Activated CD8-positive, alpha-beta memory T cell treated with anti-CD3 and anti-CD28 coated beads for 48 hours (primary cell): Measurements from ENCODE around the gene DNAI2.
"Not testable (repeated sequence)": the region's sequence is repeated elsewhere in the genome, so short reads cannot be mapped to it uniquely, and the experiment has no call there.

Experiments
- DNase-seq, 3 experiments: peaks; one replicate each; pipeline ENCODE4 v3.0.0-alpha.2; 2020; ENCODE audit warnings: low read depth in 2 of 3, low spot score in 2 of 3

DNAI2 gene

DNA sequence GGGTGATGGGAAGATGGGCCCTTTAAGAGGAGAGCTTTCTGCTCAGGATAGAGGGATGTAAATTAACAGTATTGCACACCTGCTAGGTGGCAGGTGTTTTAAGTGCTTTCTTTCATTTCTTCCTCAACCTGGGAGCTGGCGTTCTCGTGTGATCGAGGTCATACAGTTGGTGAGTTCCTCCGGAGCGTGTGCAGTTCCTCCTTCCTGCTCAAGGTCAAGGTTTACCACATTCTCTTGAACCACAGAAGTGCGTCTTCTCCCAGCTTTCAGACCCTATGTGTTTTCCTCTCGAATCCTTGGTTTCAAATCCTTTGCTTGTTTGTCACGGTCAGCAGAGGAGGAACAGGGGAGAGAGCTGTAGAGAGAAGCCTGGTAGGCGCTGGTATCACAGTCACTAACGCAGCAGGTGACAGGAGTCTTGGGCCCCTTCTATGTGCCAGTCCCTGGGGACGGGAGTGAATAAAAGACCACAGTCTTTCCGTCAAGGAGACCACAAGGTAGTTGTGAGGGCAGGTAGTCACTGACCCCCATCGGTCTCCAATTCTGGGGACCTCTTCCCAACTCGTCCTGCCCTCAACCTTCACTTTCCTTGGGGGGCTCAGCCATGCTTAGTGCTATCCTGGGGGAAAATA lies 791 bp downstream of the DNAI2 start:
- no peak for DNase-seq

DNA sequence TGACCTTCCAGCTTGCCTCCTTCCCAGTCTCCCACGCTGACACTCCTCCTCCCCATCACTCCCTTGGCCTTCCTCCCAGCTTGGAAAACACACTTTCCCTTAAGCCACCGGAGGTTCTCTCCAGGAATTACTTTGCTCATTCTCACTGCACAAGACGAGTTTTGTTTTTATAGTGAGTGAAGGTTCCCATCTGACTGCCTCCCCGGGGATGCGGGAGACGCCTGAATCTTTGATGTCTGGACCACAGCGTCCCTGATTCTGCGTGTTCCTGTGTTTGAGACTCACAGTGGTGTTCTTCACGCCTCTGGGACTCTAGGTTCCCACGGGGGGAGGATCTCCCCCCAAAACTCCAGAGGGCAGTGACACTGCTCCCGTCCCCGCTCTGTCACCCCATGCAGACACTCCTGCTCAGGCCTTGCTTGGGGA lies 2.0 kb downstream of the DNAI2 start:
- no peak for DNase-seq

DNA sequence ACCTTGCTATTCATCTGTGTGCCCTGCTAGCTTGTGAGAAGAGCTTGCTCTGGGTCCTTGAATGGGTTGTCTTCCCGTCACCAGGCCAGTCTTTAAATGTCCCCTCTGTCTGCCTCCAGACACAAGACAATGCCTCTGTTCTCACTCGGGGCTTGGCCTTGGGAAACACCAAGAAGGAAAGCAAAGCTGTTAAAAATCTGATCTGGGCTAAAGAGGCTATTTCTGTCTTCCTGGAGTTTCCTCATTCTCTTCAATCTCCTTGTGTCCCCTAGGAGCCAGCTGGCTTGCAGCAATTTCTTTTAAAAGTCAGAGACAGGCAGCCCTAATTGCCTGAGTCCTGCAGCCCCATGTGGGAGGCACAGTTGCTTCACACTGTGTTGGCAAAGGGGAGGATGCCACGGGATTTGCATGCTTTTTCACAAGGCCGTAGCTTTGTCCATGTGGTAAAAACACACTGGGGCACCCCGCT lies 2.5 kb downstream of the DNAI2 start:
- no peak for DNase-seq

DNA sequence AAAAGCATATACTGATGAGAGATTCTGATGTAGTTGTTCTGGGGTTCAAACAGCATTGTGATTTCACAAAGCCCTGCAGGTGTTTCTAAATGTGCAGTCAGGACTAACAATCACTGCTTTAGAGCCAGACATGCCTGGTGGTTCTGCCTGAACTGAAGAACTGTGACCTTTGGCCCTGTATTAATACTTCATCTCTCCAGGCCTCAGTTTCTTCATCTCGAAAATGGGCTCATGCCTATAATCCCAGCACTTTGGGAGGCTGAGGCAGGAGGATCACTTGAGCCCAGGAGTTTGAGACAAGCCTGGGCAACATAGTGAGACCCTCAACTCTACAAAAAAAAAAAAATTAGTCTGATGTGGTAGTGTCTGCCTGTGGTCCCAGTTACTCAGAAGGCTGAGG lies 3.9 kb downstream of the DNAI2 start:
- no peak for DNase-seq

DNA sequence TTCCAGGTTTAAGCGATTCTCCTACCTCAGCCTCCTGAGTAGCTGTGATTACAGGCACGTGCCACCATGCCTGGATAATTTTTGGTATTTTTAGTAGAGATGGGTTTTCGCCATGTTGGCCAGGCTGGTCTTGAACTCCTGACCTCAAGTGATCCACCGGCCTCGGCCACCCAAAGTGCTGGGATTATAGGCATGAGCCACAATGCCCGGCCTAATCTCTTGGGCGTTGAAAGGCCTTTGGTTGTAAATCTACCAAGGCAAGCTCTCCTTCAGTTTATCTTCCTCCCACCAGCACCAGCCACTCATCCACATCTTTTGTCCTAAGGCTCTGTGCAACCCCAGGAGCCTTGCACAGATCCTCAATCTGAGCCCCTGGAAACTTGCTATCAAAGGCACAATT lies 5.6 kb downstream of the DNAI2 start:
- DNase-seq = not testable (repeated sequence)

DNA sequence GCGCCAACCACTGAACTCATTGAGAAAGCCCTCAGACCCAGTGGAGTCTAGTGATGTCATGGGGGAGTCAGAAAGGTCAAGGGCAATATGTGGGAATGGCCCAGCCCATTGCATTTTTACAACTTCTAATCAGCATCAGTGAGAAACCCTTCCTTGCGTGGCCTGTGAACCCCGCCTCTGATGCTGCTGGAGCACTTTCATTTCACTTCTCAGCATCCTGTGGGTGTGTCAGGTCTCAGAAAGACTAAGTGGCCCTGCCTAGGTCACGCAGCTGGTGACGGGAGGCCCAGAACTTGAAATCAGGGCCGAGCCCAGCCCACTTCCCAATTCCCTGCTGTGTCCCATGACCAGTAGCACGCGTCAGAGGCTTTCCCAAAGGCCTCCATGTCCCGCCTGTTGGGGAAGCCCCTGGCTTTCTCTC lies 6.1 kb downstream of the DNAI2 start:
- no peak for DNase-seq

DNA sequence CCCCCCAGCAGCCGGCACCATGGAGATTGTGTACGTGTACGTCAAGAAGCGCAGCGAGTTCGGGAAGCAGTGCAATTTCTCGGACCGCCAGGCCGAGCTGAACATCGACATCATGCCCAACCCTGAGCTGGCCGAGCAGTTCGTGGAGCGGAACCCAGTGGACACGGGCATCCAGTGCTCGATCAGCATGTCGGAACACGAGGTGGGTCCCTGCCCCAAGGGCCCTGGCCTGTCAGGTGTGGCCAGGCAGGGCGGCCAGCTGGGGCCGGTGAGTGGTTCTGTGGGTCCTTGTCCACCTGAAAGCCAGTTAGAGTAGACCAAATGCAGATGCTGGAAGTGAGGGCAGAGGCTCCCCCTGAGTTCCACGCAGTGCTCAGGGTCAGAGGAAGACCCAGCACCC lies 7.8 kb downstream of the DNAI2 start:
- no peak for DNase-seq

DNA sequence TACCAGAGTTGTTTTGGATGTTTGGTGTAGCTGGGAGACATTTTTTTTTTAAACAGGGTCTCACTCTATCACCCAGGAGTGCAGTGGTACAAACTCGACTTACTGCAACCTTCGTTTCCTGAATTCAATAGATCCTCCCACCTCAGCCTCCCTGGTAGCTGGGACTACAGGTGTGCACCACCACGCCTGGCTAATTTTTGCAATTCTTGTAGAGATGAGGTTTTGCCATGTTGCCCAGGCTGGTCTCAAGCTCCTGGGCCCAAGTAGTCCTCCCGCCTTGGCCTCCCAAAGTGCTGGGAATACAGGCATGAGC lies 8.2 kb downstream of the DNAI2 start:
- DNase-seq = not testable (repeated sequence)

DNA sequence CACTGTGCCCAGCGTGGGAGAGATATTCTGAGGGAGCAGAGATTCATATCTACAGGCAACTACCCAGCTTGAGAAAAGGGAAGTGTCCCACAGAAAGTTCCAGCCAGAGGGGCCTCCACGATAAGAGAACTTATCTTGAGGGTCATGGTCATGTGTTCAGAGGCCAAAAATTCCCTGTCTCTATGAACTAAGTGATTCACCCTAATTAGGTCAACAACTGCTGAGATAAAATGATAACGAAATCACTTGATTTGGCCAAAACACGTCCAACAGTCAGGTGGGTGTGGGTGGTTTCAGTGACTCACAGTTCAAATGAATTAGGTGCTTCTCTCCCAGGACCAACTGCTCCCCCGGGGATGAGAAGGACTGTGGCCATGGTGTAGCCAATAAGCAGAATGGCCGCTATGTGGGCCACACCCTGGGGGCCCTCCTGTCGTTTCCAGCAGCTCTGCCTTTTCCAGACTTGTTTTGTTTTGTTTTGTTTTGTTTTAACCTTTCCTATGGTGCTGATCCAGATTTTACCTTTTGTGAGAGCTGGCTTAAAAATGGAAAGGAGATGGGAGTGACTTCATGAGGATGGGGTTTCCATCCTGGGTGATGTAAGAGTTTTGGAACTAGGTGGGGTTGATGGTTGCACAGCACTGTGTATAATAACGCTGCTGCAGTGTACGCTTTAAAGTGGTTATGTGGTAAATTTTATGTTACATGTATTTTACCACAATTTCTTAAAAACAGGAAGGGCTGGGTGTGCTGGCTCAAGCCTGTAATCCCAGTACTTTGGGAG lies 8.7 kb downstream of the DNAI2 start:
- peak in 1 of 3 experiments; percentile 59 for DNase-seq

DNA sequence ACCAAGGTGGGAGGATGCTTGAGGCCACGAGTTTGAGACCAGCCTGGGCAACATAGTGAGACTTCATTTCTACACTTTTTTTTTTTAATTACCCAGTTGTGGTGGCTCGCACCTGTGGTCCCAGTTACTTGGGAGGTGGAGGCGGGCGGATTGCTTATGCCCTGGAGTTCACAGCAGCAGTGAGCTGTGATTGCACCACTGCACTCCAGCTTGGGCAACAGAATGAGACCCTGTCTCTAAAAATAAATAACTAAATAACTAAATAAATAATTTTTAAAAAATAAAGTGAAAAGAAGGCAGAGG lies 9.3 kb downstream of the DNAI2 start:
- DNase-seq = no peak

DNA sequence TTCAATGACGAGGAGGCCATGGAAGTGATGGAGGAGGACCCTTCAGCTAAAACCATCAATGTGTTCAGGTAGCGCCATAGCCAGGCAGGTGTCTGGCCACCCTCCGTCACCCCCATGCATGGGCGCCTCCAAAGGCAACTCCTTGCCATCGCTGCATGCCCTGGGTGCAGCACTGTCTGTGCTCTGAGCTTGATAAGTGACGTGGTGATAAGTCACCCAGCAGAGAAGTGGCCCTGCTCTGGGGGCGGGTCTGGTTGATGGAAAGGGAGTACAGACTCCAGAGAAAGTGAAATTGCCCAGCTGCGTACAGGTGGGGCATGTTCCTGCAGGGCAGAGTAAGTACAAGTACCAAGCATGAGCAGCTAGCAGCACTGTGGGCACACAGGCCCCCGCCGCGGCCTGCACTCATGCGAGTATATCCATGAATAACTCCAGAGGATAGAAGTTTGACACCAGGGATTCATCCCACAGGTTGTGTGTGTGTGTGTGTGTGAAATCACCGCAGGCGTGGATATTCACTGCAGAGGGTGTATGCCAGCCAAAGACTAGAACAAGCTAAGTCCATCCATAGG lies 13.1 kb downstream of the DNAI2 start:
- DNase-seq = no peak

DNA sequence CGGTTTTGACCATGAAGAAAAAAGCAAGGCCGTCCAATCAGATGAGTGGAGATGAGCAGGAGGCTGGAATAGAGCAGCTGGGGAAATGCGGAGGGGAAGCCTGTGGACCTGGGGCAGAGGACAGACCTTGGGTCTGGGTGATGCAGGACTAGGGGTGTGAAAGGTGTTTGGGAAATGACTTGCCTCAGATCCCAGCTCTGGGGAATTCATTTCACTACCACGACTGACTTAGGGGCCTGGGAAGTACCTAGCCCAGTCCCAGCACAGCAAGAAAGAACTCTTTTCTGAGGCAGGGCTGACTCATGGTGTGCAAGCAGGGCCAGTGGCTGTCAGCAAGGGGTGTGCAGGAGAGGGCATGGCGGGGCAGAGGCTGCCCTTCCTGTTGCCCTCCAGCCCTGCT lies 14.8 kb downstream of the DNAI2 start:
- DNase-seq = no peak

DNA sequence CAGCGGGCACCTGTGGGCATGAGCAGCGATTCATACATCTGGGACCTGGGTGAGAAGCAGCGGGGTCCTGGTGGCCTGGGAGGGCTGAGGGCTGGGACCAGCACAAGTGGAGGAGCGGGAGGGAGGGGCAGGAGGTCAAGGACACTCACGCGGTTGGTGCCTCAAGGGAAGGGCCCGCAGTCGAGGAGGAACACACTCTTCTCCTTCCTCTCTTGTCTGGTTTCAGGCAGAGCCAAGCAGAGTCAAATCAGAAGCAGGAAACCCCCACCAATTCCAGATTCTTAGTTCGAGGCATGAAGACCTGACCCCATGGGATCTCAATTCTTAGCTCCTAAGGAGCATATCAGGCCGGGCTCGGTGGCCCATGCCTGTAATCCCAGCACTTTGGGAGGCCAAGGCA lies 15.7 kb downstream of the DNAI2 start:
- DNase-seq = no peak

DNA sequence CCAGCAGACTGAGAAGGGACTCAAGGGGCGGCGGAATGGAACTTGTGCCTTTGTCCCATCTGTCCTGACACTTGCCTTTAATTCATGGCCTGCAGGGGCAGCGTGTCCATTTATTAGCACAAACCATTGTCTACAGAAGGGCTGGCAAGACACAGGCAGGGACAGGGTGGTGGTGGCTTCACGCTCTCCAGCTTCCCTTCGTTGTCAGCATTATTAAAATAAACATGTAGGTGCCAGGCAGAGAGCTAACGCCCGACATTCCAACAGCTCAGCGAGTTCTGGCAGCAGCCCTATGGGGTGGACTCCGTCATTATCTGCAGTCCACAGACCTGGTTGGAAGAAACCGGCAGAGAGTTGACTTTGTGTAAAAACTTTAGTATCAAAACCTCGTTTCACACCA lies 16.3 kb downstream of the DNAI2 start:
- DNase-seq = no peak

DNA sequence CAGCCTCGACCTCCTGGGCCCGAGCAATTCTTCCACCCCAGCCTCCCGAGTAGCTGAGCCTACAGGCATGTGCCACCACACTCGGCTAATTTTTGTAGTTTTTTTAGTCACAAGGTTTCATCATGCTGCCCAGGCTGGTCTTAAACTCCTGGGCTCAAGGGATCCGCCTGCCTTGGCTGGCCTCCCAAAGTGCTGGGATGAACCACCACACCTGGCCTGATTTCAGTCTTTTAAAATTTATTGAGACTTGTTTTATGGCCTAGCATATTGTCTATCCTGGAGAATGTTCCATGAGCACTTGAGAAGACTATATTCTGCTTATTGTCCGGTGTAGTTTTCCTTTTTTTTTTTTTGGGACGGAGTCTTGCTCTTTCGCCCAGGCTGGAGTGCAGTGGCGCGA lies 18.5 kb downstream of the DNAI2 start:
- DNase-seq = no peak

DNA sequence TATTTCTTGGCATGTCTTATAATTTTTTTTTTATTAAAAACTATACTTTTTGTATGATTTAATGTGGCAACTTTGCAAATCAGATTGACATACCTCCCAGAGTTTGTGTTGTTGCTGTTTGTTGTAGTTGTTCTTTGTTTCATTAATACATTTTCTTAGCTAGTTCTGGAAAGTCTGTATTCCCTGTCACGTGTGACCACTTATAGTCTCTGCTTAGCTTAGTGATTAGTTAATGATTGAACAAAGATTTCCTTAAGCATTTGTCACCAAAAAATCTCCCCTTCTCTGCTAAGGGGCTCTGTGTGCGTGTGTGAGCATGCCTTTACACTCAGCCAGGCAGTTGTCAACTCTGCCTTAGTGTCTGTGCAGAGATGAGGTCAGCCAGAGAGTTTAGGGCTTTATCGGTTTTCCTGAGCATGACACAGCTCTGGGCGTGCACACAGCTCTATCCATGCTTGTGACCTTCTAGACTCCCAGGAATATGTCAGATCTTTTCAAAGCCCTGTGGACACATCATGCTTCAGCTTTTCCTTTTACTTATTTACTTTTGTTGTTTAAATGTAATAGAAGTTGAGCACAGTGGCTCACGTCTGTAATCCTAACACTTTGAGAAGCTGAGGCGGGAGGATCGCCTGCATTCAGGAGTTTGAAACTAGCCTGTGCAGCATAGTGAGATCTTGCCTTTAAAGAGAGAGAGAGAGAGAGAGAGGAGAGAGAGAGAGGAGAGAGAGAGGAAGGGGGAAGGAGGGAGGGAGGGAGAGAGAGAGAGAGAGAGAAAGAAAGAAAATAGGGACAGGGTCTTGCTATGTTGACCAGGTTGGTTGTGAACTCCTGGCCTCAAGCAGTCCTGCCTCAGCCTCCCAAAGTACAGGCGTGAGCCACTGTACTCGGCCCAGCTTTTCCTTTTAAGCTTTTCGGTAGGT lies 21.9 kb downstream of the DNAI2 start:
- no peak for DNase-seq

DNA sequence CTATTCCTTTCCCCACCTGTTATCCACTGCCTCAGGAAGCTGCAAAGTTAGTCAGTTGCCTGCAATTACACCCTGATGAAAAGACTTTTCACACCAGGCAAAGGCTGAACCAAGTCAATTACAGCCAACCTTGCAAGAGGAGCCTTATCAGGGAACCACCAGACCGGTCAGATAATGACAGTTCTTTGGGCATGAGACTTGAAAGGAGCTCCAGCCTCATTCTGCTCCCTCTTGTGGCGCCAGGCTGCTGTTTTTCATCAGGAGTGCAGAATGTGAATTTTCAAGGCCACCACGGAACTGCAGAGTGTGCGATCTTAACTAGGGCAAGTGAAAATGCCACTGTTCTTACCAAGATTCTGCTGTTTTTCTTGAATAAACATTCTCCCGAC lies 22.5 kb downstream of the DNAI2 start:
- no peak for DNase-seq

DNA sequence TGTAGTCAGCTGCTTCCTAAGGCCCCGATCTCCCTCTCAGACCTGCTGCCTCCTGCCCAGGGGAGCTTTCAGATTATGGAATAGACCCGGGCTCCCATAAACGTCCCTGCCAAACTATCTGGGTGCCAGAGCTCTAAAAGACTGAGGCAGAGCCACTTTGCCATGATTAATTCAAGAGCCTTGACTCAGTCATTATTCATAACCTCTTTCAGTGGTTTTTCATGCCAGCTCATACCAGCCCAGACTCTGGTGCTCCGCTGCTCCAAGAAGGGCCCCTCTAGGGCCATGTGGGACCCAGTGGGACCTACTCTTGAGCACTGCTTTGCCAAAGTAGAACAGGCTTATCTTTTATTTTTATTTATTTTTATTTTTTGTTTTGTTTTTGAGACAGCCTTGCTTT lies 23.9 kb downstream of the DNAI2 start:
- DNase-seq = no peak

DNA sequence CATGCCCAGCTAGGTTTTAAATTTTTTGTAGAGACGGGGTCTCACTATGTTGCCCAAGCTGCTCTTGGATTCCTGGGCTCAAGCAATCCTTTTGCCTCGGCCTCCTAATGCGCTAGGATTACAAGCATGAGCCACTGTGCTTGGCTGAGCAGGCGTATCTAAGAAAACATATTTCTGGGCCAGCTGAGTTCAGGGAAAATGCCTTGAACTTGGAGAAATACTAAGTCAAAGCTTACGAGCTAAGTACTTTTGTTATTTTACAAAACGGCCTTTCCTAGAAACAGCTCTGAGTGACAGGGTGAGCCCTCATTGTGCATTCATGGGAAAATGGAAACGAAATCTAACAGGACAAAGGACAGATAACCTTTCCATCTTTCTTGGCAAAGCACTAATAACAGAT lies 24.7 kb downstream of the DNAI2 start:
- DNase-seq = no peak

DNA sequence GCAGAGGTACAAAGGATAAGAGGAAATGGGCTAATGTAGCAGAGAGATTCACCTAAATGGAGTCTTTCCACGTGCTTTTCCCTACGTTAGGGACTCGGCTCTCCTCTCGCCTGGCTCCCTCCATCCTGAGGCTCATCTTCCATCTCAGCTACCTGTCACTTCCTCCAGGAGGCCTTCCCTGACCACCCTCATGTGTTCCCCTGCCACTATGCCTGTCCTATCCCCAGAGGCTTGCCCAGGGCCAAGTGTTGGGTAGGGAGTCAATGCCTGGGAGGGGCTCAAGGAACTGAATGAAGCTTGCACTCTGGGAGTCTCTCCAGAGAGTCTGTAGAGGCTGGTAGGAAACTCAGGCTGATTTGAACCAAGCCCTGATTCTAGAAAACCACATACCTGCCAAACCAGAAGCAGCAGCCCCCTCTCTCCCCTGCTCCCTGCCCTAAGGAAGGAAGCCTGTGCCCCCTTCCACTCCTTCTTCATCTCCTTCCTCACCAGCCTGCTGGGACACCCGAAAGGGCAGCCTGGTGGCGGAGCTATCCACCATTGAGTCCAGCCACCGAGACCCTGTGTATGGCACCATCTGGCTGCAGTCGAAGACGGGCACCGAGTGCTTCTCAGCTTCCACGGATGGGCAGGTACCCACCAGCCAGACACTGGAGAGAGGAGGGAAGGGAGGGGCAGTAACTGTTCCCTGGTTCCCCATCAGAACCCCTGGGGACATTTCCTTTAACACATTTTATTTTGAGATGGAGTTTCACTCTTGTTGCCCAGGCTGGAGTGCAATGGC lies 25.4 kb downstream of the DNAI2 start:
- DNase-seq = no peak

DNA sequence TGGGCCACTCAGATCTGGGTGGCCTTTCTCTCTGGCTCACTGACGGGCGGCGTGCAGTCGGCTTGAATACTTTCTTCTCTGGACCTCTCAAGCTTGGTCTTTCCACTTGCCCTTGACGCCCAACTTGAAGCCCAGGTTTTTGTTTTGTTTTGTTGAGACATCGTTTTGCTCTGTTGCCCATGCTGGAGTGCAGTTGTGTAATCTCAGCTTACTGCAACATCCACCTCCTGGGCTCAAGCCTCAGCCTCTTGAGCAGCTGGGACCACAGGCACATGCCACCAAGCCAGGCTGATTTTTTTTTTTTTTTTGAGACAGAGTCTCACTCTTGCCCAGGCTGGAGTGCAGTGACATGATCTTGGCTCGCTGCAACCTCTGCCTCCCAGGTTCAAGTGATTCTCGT lies 29.3 kb downstream of the DNAI2 start:
- no peak for DNase-seq
